Measurements from ENCODE around the gene CYP8B1.

CYP8B1 gene

DNA sequence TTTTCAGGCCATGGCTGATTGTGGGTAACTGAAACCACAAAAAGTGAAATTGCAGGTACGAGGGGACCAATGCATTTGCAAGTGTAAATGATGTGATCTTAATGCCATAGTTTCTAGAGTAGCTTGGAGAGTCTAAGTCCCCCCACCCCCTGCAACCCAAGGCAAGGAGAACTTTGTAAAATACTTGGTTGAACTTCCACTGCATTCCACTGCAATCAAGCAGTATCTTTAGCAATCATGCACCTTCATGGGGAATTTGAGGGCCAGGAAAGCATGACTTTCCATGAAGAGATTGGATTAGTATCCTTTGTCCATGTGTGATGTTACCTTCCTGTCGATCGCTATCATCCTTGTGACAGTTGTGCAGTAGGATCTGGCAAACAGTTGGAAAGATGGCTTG, 11.4 kb upstream of the CYP8B1 start (continued):
- TF ChIP-seq, protein P1, sequence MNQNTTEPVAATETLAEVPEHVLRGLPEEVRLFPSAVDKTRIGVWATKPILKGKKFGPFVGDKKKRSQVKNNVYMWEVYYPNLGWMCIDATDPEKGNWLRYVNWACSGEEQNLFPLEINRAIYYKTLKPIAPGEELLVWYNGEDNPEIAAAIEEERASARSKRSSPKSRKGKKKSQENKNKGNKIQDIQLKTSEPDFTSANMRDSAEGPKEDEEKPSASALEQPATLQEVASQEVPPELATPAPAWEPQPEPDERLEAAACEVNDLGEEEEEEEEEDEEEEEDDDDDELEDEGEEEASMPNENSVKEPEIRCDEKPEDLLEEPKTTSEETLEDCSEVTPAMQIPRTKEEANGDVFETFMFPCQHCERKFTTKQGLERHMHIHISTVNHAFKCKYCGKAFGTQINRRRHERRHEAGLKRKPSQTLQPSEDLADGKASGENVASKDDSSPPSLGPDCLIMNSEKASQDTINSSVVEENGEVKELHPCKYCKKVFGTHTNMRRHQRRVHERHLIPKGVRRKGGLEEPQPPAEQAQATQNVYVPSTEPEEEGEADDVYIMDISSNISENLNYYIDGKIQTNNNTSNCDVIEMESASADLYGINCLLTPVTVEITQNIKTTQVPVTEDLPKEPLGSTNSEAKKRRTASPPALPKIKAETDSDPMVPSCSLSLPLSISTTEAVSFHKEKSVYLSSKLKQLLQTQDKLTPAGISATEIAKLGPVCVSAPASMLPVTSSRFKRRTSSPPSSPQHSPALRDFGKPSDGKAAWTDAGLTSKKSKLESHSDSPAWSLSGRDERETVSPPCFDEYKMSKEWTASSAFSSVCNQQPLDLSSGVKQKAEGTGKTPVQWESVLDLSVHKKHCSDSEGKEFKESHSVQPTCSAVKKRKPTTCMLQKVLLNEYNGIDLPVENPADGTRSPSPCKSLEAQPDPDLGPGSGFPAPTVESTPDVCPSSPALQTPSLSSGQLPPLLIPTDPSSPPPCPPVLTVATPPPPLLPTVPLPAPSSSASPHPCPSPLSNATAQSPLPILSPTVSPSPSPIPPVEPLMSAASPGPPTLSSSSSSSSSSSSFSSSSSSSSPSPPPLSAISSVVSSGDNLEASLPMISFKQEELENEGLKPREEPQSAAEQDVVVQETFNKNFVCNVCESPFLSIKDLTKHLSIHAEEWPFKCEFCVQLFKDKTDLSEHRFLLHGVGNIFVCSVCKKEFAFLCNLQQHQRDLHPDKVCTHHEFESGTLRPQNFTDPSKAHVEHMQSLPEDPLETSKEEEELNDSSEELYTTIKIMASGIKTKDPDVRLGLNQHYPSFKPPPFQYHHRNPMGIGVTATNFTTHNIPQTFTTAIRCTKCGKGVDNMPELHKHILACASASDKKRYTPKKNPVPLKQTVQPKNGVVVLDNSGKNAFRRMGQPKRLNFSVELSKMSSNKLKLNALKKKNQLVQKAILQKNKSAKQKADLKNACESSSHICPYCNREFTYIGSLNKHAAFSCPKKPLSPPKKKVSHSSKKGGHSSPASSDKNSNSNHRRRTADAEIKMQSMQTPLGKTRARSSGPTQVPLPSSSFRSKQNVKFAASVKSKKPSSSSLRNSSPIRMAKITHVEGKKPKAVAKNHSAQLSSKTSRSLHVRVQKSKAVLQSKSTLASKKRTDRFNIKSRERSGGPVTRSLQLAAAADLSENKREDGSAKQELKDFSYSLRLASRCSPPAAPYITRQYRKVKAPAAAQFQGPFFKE (tag by site-specific recombination; IDR thresholded peaks at IDR 0.05; ENCODE audit: borderline replicate concordance), result no peak

DNA sequence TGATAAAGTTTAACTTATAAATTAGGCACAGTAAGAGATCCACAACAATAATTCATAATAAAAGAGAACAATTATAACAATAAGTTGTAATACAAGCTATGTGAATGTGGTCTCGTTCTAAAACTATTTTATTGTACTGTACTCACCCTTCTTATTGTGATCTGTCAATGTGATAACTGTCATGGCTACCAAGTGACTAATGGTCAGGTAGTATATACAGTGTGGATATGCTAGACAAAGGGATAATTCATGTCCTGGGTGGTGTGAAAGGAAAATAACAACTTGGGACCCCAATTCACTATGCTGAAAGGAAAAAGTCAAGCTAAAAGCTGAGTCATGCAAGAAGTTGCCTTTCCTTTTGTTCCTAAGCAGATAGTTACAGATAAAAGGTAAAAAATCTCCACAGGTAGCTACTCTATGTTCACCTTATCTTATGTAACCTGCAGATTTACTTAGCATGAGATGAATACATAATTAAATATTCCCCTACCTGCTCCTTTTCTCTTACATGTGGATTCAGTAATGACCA, 10.7 kb upstream of the CYP8B1 start:
- ChIA-PET POLR2A (no interaction called here), CTCF (interaction anchor here (0.8 kb wide), 1 partner anchor 42 kb away, joined by 3 read pairs; no protein-coding TSS in a partner anchor)
- Histone ChIP-seq H3K4me1 (ENCODE audit: control insufficient read depth, insufficient read depth, low read length) (no peaks in the 10 kb centered on the region), H3K9me3 (ENCODE audit: control insufficient read depth, insufficient read depth, low read depth, low read length) (no peaks in the 10 kb centered on the region), H3K27ac (ENCODE audit: extremely low read depth, low read depth, low read length) (no peak overlapping the region), H3K4me3 (ENCODE audit: low read depth, low read length) (no peak overlapping the region), H3K36me3 (ENCODE audit: control insufficient read depth in 2 of 2, insufficient read depth in 1 of 2, low read length in 2 of 2) (no peaks in the 10 kb centered on the region)
- TF ChIP-seq KLF9 (tag by site-specific recombination; IDR thresholded peaks at IDR 0.05; ENCODE audit: low read depth) (no peak), GLI2 (tag by site-specific recombination; IDR thresholded peaks at IDR 0.05; ENCODE audit: borderline replicate concordance, low read depth) (no peak), ZSCAN30 (tag by site-specific recombination; IDR thresholded peaks at IDR 0.05) (no peak), EGR2 (tag by site-specific recombination; IDR thresholded peaks at IDR 0.05; ENCODE audit: low read depth) (no peak), ZNF223 (tag by site-specific recombination; IDR thresholded peaks at IDR 0.05) (no peak), ZNF560 (tag by site-specific recombination; IDR thresholded peaks at IDR 0.05; ENCODE audit: borderline replicate concordance) (no peak), ZNF621 (tag by site-specific recombination; IDR thresholded peaks at IDR 0.05) (no peak), ZNF658 (tag by site-specific recombination; IDR thresholded peaks at IDR 0.05) (no peak), ZNF514 (tag by site-specific recombination; IDR thresholded peaks at IDR 0.05) (no peak), ZNF544 (tag by site-specific recombination; IDR thresholded peaks at IDR 0.05) (no peak), ZSCAN16 (tag by site-specific recombination; IDR thresholded peaks at IDR 0.05) (no peak)
- TF ChIP-seq, protein P2, sequence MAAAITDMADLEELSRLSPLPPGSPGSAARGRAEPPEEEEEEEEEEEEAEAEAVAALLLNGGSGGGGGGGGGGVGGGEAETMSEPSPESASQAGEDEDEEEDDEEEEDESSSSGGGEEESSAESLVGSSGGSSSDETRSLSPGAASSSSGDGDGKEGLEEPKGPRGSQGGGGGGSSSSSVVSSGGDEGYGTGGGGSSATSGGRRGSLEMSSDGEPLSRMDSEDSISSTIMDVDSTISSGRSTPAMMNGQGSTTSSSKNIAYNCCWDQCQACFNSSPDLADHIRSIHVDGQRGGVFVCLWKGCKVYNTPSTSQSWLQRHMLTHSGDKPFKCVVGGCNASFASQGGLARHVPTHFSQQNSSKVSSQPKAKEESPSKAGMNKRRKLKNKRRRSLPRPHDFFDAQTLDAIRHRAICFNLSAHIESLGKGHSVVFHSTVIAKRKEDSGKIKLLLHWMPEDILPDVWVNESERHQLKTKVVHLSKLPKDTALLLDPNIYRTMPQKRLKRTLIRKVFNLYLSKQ (tag by site-specific recombination; IDR thresholded peaks at IDR 0.05; ENCODE audit: borderline replicate concordance), result no peak
- TF ChIP-seq, protein P3, sequence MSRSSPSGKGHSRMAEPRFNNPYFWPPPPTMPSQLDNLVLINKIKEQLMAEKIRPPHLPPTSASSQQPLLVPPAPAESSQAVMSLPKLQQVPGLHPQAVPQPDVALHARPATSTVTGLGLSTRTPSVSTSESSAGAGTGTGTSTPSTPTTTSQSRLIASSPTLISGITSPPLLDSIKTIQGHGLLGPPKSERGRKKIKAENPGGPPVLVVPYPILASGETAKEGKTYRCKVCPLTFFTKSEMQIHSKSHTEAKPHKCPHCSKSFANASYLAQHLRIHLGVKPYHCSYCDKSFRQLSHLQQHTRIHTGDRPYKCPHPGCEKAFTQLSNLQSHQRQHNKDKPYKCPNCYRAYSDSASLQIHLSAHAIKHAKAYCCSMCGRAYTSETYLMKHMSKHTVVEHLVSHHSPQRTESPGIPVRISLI (tag by site-specific recombination; IDR thresholded peaks at IDR 0.05), result no peak

DNA sequence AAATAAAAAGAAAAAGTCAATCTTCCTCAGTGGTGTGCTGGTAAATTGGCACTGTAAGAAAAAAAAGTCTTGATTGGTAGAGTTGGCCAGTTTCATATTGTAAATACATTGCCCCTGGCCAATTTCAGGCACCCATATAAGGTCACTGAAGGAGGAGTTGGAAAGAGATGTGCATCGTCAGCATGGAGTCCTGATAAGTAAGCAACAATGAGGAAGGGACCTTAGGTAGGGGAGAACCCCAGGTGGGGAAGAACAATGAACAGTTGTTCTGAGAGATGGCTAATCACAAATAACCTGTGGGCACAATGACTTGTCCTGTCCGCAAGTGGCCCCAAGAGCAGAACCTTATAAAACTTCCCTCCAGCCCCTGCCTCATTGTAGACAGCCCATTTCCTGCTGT, 8.6 kb upstream of the CYP8B1 start:
- POLR2A ChIA-PET, result no interaction called here
- CTCF ChIA-PET, result no interaction called here
- no peak overlapping the region for H3K4me3 ChIP-seq (ENCODE audit: low read depth, low read length)
- no peaks in the 10 kb centered on the region for H3K9me3 ChIP-seq (ENCODE audit: control insufficient read depth, insufficient read depth, low read depth, low read length)
- no peaks in the 10 kb centered on the region for H3K4me1 ChIP-seq (ENCODE audit: control insufficient read depth, insufficient read depth, low read length)
- H3K27ac ChIP-seq (ENCODE audit: extremely low read depth, low read depth, low read length), result no peak overlapping the region
- no peaks in the 10 kb centered on the region for H3K36me3 ChIP-seq (ENCODE audit: control insufficient read depth in 2 of 2, insufficient read depth in 1 of 2, low read length in 2 of 2)
- TF ChIP-seq, protein P4, sequence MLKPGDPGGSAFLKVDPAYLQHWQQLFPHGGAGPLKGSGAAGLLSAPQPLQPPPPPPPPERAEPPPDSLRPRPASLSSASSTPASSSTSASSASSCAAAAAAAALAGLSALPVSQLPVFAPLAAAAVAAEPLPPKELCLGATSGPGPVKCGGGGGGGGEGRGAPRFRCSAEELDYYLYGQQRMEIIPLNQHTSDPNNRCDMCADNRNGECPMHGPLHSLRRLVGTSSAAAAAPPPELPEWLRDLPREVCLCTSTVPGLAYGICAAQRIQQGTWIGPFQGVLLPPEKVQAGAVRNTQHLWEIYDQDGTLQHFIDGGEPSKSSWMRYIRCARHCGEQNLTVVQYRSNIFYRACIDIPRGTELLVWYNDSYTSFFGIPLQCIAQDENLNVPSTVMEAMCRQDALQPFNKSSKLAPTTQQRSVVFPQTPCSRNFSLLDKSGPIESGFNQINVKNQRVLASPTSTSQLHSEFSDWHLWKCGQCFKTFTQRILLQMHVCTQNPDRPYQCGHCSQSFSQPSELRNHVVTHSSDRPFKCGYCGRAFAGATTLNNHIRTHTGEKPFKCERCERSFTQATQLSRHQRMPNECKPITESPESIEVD (tag by site-specific recombination; IDR thresholded peaks at IDR 0.05), result no peak
- TF ChIP-seq GLIS2 (tag by site-specific recombination; IDR thresholded peaks at IDR 0.05) (no peak), ZNF629 (tag by site-specific recombination; IDR thresholded peaks at IDR 0.05) (no peak), ZNF558 (tag by site-specific recombination; IDR thresholded peaks at IDR 0.05) (no peak), ZNF132 (tag by site-specific recombination; IDR thresholded peaks at IDR 0.05; ENCODE audit: borderline replicate concordance) (no peak), ZSCAN23 (tag by site-specific recombination; IDR thresholded peaks at IDR 0.05) (no peak), ZNF19 (tag by site-specific recombination; IDR thresholded peaks at IDR 0.05; ENCODE audit: low read depth) (no peak)
- TF ChIP-seq, protein P5, sequence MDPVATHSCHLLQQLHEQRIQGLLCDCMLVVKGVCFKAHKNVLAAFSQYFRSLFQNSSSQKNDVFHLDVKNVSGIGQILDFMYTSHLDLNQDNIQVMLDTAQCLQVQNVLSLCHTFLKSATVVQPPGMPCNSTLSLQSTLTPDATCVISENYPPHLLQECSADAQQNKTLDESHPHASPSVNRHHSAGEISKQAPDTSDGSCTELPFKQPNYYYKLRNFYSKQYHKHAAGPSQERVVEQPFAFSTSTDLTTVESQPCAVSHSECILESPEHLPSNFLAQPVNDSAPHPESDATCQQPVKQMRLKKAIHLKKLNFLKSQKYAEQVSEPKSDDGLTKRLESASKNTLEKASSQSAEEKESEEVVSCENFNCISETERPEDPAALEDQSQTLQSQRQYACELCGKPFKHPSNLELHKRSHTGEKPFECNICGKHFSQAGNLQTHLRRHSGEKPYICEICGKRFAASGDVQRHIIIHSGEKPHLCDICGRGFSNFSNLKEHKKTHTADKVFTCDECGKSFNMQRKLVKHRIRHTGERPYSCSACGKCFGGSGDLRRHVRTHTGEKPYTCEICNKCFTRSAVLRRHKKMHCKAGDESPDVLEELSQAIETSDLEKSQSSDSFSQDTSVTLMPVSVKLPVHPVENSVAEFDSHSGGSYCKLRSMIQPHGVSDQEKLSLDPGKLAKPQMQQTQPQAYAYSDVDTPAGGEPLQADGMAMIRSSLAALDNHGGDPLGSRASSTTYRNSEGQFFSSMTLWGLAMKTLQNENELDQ (tag by site-specific recombination; IDR thresholded peaks at IDR 0.05; ENCODE audit: low read depth), result no peak
